GM12874 (cell line): ENCODE measurements around the gene NOTCH1.

Source experiments
- CTCF ChIP-seq: IDR thresholded peaks from 2 replicates; pipeline ENCODE4 v1.5.1; 2011; ENCODE audit warnings: low read depth, mild to moderate bottlenecking, control low read depth, low read length, moderate library complexity; ENCODE audit not compliant: insufficient read depth

Gene NOTCH1

GRCh38 chr9:136533775-136534157 lies 12.1 kb downstream of the NOTCH1 start:
- no peak for TF ChIP-seq CTCF

GRCh38 chr9:136532799-136533774 lies 12.8 kb downstream of the NOTCH1 start:
- no peak for TF ChIP-seq CTCF

- no peak for TF ChIP-seq CTCF
These were observed 13.7 kb downstream of the NOTCH1 start for GRCh38 chr9:136531904-136532798.

- TF ChIP-seq CTCF = no peak
These were observed 14.5 kb downstream of the NOTCH1 start for GRCh38 chr9:136531186-136531903.

- no peak for TF ChIP-seq CTCF
These were observed 15.3 kb downstream of the NOTCH1 start for GRCh38 chr9:136530461-136531089.

DNA sequence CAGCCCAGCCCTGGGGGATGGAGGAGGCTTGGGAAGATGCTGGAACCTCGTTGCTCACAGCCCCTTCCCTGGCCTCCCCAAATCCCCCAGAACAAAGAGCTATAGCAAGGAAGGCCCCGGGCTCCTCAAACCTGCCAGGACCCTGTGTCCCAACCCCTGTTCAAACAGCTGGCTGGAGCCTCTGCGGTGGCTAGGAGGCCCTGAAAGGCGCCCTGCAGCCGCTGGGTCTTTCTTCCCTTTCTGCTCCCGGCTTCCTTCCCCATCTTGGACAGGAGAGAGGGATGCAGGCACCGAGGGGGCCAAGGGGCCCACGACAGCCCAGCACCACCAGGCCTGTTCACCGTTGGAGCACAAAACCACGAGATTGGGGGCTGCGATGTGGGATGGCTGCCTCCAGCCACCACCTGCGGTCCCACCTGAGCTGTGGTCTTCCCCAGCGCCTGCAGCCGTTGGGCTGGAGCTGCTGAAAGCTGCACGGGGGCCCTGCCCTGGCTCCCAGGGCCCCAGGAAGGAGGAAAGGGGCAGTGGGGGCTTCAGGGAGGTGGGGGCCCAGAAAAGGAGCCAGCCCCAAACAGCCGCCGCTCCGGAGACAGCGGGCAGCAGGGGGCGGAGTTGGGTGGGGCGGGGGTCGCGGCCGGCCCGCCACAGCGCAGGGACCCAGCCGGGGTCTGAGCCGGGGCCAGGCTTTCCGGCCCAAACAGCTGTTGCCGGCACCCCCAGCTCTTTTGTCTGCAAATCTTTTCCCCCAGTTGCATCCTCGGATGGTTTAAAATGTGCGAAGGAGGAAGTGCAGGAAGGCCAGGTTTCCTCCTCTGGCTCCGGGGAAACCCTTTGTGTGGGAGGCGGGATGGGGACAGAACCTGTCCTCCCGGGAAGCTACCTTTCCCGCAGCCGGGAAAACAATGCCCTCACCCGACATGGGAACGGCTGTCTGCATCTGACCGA lies 16.1 kb downstream of the NOTCH1 start:
- no peak for TF ChIP-seq CTCF
